GM21737 (cell line): ENCODE results near the gene DRAXIN.

Source experiments
- ATAC-seq: cut with Tn5 transposase; IDR thresholded peaks from one replicate; pipeline ENCODE4 v1.9.1; 2021; ENCODE audit warnings: mild to moderate bottlenecking, moderate library complexity; ENCODE audit not compliant: unreplicated experiment

DRAXIN gene

DNA sequence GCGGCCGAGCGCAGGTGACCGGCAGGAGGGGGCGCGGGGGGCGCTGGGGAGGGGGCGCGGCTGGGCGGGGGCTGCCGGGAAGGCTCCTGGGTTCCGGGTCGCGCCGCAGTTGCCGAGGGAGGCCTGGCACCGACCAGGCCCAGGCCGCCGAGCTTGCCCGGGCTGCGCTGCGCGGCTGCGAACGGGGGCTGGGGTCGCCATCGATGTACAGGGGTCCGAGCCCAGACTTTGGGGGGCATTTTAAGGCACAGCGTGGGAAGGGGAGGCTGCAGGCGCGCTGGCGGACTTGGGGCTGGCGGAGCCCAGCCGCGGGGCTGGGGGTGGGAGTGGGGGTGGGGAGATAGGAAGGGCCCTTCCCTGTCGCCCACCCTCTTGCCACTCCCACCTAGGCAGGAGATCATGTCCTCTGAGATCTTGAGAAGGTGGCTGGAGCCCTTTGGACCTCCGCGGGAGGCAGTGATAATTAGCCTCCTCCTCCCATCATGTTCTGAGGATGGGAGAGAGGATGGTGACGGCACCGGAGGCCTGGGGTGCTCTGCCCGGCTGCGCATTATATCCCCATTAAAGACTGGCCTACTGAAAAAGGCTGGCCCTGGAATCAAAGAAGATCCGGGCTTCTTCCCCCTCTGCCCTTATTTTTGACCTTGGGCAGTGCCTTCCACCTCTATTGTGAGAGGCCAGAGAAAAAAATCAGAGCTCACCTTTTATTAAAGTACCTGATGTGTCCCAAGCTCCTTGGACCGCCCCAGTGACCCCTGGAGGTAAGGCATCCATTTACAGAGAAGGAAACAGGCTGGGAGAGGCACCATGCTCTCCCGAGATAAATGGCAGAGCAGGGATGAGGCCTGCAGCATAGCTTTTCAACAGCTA lies 36.3 kb upstream of the DRAXIN start:
- ATAC-seq = peak; percentile 24

GRCh38 chr1:11657654-11658053 lies 33.9 kb upstream of the DRAXIN start:
- ATAC-seq = no peak

DNA sequence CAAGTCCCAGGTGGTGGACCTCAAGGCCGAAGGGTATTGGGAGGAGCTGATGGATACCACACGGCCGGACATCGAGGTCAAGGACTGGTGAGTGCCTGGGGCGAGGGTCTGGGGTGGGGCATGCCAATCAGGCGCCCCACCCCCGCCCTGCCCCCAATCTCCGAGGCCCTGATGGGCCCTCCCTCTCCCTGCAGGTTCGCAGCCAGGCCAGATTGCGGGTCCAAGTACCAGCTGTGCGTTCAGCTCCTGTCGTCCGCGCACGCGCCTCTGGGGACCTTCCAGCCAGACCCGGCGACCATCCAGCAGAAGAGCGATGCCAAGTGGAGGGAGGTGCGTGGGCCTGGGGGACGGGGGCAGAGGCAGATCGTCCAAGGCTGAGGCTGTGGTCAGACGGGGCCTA lies 33.0 kb upstream of the DRAXIN start:
- ATAC-seq = no peak

DNA sequence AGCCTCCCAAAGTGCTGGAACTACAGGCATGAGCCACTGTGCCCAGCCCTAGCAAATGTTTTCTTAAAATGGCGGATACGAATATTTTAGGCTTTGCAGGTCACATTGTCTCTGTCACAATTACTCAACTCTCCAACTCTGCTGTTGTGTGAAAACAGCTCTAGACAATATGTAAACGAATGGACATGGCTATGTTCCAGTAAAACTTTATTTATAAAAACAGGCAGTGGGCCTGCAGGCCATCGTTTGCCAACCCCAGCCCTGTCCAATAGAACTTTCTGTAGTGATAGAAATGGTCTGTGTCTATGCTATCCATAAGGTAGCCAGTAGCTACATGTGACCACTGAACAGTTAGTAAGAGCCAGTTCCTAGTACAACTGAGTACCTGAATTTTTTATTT lies 31.8 kb upstream of the DRAXIN start:
- ATAC-seq = no peak

DNA sequence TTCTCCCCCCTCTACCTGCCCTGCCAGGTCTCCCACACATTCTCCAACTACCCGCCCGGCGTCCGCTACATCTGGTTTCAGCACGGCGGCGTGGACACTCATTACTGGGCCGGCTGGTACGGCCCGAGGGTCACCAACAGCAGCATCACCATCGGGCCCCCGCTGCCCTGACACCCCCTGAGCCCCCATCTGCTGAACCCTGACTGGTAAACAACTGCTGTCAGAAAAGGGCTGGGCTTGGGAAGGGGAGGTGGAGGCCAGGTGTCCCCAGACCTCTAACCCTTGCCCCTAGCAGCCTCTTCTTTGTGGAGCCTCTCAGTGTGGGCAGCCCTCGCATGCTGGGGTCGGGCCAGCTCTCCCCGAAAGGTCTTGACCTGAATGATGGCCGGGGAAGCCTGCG lies 30.4 kb upstream of the DRAXIN start:
- ATAC-seq = no peak

GRCh38 chr1:11664336-11665065 lies 27.0 kb upstream of the DRAXIN start:
- peak; percentile 41 for ATAC-seq

DNA sequence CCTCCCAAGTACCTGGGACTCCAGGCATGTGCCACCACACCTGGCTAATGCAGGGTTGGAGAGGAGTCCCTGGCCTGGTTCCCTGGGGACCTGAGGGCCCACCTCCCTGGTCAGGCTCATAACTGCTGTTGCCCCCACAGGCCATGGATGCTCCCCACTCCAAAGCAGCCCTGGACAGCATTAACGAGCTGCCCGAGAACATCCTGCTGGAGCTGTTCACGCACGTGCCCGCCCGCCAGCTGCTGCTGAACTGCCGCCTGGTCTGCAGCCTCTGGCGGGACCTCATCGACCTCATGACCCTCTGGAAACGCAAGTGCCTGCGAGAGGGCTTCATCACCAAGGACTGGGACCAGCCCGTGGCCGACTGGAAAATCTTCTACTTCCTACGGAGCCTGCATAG lies 23.0 kb upstream of the DRAXIN start:
- ATAC-seq = no peak

GRCh38 chr1:11670747-11671146 lies 20.8 kb upstream of the DRAXIN start:
- no peak for ATAC-seq

GRCh38 chr1:11671205-11671543 lies 20.3 kb upstream of the DRAXIN start:
- ATAC-seq = no peak

DNA sequence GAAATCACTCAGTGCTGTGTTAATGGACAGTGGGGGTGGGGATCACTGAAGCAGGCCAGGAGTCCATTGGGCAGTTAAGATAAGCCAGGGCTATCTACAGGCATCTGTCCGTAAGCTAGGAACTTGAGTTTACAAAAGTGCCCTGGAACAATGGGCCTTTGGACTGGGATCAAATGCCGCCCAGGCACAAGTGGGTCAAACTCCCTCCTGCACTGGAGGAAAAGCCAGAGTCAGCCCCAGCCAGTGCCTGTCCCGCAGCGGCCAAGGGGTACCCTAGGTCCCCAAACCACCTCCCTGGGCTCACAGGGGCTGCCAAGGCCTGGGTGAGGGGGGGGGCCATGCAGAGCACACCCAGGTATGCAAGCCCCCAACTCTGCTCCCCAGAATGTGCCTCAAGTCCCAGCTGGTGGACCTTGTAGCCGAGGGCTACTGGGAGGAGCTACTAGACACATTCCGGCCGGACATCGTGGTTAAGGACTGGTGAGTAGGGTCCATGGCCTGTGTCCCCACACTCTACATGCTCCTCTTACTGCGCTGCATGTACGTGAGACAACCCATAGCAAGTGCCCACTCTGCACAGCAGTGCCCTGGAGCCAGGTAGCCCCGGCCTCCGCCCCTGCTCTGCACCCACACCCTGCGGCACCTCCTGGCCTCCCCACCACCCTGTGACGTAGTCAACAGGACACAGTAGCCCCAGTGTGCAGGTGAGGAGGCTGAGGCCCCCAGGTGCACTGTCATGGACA lies 19.8 kb upstream of the DRAXIN start:
- no peak for ATAC-seq

DNA sequence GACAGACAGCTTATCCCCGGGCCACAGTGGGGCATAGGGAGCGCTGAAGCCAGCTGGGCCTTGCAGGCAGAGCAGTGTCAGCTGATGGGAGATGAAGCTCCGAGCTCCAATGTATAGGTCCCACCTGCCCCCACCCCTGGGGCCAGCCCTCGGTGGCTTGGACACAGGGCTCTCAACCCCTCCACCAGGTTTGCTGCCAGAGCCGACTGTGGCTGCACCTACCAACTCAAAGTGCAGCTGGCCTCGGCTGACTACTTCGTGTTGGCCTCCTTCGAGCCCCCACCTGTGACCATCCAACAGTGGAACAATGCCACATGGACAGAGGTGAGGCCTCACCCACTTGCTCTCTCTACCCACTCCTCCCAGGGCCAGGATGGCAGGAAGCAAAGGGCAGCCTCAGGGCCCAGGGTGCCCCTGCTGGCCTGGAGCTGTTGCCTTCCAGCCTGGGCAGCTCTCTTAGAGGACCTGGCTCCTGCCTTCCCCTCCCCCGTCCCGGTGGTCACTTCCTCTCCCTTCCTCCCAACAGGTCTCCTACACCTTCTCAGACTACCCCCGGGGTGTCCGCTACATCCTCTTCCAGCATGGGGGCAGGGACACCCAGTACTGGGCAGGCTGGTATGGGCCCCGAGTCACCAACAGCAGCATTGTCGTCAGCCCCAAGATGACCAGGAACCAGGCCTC lies 18.3 kb upstream of the DRAXIN start:
- ATAC-seq = no peak

GRCh38 chr1:11674488-11674887 lies 17.0 kb upstream of the DRAXIN start:
- ATAC-seq = no peak

GRCh38 chr1:11675325-11675724 lies 16.2 kb upstream of the DRAXIN start:
- ATAC-seq = no peak

- ATAC-seq = no peak
These were observed 15.0 kb upstream of the DRAXIN start for GRCh38 chr1:11676386-11677103.

DNA sequence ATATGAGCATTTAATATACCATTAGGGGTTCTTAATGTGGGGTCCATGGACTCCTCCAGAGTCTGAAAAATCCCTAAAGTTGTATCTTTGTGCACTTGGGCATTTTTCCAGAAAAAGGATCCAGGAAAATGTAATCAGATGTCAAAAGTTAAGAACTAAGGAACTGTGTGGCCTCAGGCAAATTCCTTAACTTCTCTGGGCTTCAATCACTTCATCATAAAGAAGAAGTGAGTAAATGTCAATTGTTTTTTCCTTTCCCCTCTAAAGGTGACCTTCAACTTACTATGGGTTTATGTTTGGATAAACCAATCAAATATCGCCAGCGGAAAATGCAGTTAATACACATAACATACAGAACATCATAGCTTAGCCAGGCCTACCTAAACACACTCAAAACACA lies 13.1 kb upstream of the DRAXIN start:
- no peak for ATAC-seq

DNA sequence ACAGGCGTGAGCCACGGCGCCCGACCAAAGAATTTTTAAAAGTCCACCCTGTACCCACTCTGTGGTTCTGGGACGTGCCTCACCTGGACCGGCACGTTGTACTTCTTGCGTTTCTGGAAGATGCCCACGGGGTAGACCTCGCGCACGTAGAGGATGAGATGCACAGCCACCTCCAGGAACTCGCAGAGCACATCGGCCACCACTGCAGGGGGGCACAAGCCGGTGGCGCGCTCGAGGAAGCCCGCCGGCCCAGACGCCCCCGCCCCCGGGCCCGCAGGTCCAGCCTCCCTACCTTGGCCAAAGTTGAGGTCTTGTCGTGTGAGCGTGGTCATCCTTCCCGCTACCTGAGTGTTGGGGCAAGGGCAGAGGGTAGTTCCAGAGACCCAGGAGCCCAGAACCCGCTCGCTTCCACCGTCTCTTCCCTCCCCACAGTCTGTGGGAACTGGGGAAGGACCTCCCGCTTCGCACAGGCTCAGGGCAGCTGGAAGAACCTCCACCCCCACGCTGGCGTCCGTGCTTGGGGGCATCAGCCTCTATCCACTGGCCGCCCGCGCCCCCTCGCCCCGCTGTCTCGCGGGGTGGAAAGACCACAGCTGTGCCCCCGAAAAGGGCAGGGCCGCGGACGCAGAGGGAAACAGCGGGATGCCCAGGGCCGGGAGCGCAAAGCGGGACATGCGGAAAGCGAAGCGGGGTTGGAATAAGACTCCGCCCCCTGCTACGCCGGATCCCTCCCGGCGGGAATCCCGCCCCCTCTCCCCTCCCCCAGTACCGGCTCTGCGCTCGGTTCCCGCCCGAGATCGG lies 11.0 kb upstream of the DRAXIN start:
- ATAC-seq = peak; percentile 5

DNA sequence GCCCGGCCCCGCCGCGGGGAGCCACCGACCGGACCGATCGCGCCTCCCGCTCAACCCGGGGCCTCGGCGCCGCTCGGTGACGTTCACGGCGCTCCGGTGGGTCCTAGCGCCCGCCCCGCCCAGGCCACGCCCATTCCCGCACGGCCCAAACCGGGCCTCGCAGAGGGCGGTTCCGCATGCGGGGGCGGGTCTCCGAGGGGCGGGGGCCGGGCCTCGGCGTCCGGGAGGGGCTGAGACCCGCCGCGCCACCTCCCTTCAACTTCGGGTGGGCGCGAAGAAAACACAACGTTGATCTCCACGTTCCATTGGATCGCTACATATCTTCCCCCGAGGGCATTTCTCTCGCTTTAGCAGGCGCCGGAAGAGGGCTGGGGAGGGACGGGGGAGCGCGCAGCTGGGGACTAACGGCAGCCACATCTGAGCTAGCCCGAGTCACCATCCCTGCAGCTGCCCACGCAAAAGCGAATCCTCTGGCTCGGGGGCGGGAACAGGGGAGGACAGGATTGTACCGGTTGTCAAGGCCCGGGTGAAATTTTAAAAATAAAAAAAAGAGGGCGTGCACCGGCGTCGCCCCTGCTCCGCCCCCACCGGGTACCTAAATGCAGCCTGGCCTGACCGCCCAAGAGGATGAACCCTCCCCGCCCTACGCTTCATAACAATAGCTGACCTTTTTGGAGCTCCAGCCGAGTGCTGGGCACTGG lies 10.3 kb upstream of the DRAXIN start, which contains the start of gene MAD2L2:
Gene MAD2L2 (minus strand): TSS at position 78 of the 701 bp plus-strand sequence. CDS start 547 bp downstream, outside the sequence.
- ATAC-seq = peak; percentile 75

GRCh38 chr1:11682287-11682771 lies 9.2 kb upstream of the DRAXIN start:
- ATAC-seq = no peak

GRCh38 chr1:11682799-11683198 lies 8.7 kb upstream of the DRAXIN start:
- no peak for ATAC-seq
